SU-DHL-6 (cell line): ENCODE data around the gene CADM2.
"Not testable (repeated sequence)": the region's sequence is repeated elsewhere in the genome, so short reads cannot be mapped to it uniquely, and the experiment has no call there.

ENCODE experiments used
- H2AFZ ChIP-seq: fragments of 200-600 bp; sonication (generic); 2 replicates; pipeline ENCODE4 v1.6.1; 2014; ENCODE audit warnings: low read depth, mild to moderate bottlenecking, moderate library complexity, mixed read lengths, antibody characterized with exemption, low read length; ENCODE audit not compliant: severe bottlenecking
- H3F3A ChIP-seq: fragments of 200-600 bp; shearing (Covaris generic); 2 replicates; pipeline ENCODE4 v1.6.0; 2016; ENCODE audit warnings: antibody characterized with exemption, mild to moderate bottlenecking; ENCODE audit not compliant: insufficient read depth
- H3K27ac ChIP-seq: fragments of 200-600 bp; sonication (generic); 2 replicates; pipeline ENCODE4 v1.5.1; 2016; ENCODE audit warnings: low read depth, mild to moderate bottlenecking, low read length, moderate library complexity, mixed read lengths
- H3K27me3 ChIP-seq: fragments of 200-600 bp; sonication (generic), shearing (Covaris generic); 2 replicates; pipeline ENCODE4 v1.6.0; 2014; ENCODE audit warnings: mild to moderate bottlenecking, low read length
- H3K36me3 ChIP-seq: fragments of 200-600 bp; sonication (generic); 2 replicates; pipeline ENCODE4 v1.6.1; 2014; ENCODE audit warnings: mild to moderate bottlenecking, low read length, mixed read lengths
- H3K4me2 ChIP-seq: fragments of 300-600, 200-600 bp; shearing (Covaris generic), sonication (generic); 2 replicates; pipeline ENCODE4 v1.6.0; 2014; ENCODE audit warnings: low read length, low read depth, mild to moderate bottlenecking; ENCODE audit not compliant: poor library complexity, severe bottlenecking
- H3K4me3 ChIP-seq: fragments of 200-600 bp; sonication (generic); 2 replicates; pipeline ENCODE4 v1.5.1; 2014; ENCODE audit warnings: antibody characterized with exemption, low read length, mild to moderate bottlenecking, mixed read lengths; ENCODE audit not compliant: insufficient read depth, poor library complexity, severe bottlenecking
- H3K79me2 ChIP-seq: fragments of 200-600 bp; sonication (generic); 2 replicates; pipeline ENCODE4 v1.6.1; 2014; ENCODE audit warnings: mild to moderate bottlenecking, low read length, moderate library complexity; ENCODE audit not compliant: insufficient read depth
- H3K9ac ChIP-seq: fragments of 200-600 bp; sonication (generic); 2 replicates; pipeline ENCODE4 v1.7.0; 2014; ENCODE audit warnings: mild to moderate bottlenecking, low read length
- H3K9me2 ChIP-seq: fragments of 200-600 bp; sonication (generic); replicated peaks from 2 replicates; pipeline ENCODE4 v1.6.1; 2014; ENCODE audit warnings: low read length; ENCODE audit not compliant: insufficient read depth
- H3K9me3 ChIP-seq: fragments of 200-600 bp; sonication (generic); 2 replicates; pipeline ENCODE4 v1.6.1; 2014; ENCODE audit warnings: low read length, mixed read lengths; ENCODE audit not compliant: insufficient read depth
- H4K20me1 ChIP-seq: fragments of 200-600 bp; sonication (generic); 2 replicates; pipeline ENCODE4 v1.6.1; 2014; ENCODE audit warnings: low read depth, mild to moderate bottlenecking, antibody characterized with exemption, low read length, moderate library complexity, mixed read lengths
- CTCF ChIP-seq: fragments of 200-600 bp; sonication (generic); IDR thresholded peaks from one replicate; pipeline ENCODE4 v1.5.1; 2017; ENCODE audit warnings: antibody characterized with exemption, mild to moderate bottlenecking, low read length, moderate library complexity; ENCODE audit not compliant: insufficient read depth, poor library complexity, severe bottlenecking
- EZH2phosphoT487 ChIP-seq: fragments of 200-600 bp; sonication (generic), shearing (Covaris generic); conservative IDR thresholded peaks from 2 replicates; pipeline ENCODE4 v1.6.1; 2018; ENCODE audit warnings: mild to moderate bottlenecking, antibody characterized with exemption, low read length, moderate library complexity, mixed read lengths

Gene CADM2

GRCh38 chr3:85979034-85979433, 1020.2 kb downstream of the CADM2 start:
- Histone ChIP-seq H3K36me3 (no peaks in the 10 kb centered on the region), H3K79me2 (no peaks in the 10 kb centered on the region), H3K9me3 (no peaks in the 10 kb centered on the region), H3K27me3 (no peaks in the 10 kb centered on the region), H3K9ac (no peak overlapping the region), H3K9me2 (no peaks in the 10 kb centered on the region), H3F3A (no peaks in the 10 kb centered on the region), H2AFZ (no peak overlapping the region), H3K4me3 (no peak overlapping the region), H3K27ac (no peak overlapping the region), H3K4me2 (no peak overlapping the region), H4K20me1 (no peaks in the 10 kb centered on the region)
- TF ChIP-seq EZH2phosphoT487, result no peak
- TF ChIP-seq CTCF, result no peak

- not testable (repeated sequence) for H3F3A ChIP-seq, H3K79me2 ChIP-seq, H3K9me2 ChIP-seq, H4K20me1 ChIP-seq, H2AFZ ChIP-seq, H3K4me3 ChIP-seq, H3K27me3 ChIP-seq, H3K4me2 ChIP-seq, H3K27ac ChIP-seq, H3K9ac ChIP-seq, H3K9me3 ChIP-seq, H3K36me3 ChIP-seq
These were observed 1030.8 kb downstream of the CADM2 start for GRCh38 chr3:85989581-85989980.

- Histone ChIP-seq H3K27ac (no peak overlapping the region), H3K36me3 (no peaks in the 10 kb centered on the region), H4K20me1 (no peaks in the 10 kb centered on the region), H3K9me3 (no peaks in the 10 kb centered on the region), H3K4me3 (no peak overlapping the region), H2AFZ (no peak overlapping the region), H3K27me3 (no peaks in the 10 kb centered on the region), H3K4me2 (no peak overlapping the region), H3F3A (no peaks in the 10 kb centered on the region), H3K79me2 (no peaks in the 10 kb centered on the region), H3K9me2 (no peaks in the 10 kb centered on the region), H3K9ac (no peak overlapping the region)
- TF ChIP-seq EZH2phosphoT487 (no peak), CTCF (no peak)
These were observed 1070.8 kb downstream of the CADM2 start for GRCh38 chr3:86029590-86029989.

- H2AFZ ChIP-seq, result no peak overlapping the region
- H3K4me2 ChIP-seq, result no peak overlapping the region
- no peak overlapping the region for H3K4me3 ChIP-seq
- no peaks in the 10 kb centered on the region for H3K9me2 ChIP-seq
- H4K20me1 ChIP-seq, result no peaks in the 10 kb centered on the region
- H3K27ac ChIP-seq, result no peak overlapping the region
- H3K9ac ChIP-seq, result no peak overlapping the region
- H3K79me2 ChIP-seq, result no peaks in the 10 kb centered on the region
- H3K9me3 ChIP-seq, result no peaks in the 10 kb centered on the region
- H3K27me3 ChIP-seq, result no peaks in the 10 kb centered on the region
- H3K36me3 ChIP-seq, result no peaks in the 10 kb centered on the region
- no peaks in the 10 kb centered on the region for H3F3A ChIP-seq
- no peak for TF ChIP-seq CTCF
- TF ChIP-seq EZH2phosphoT487, result no peak
These were observed 1079.1 kb downstream of the CADM2 start for GRCh38 chr3:86037916-86038315.
